SK-N-MC (cell line): Measurements from ENCODE around the gene RAB10.
"Not testable (repeated sequence)": the region's sequence is repeated elsewhere in the genome, so short reads cannot be mapped to it uniquely, and the experiment has no call there.

ENCODE experiments used
- DNase-seq: peaks from one replicate; pipeline ENCODE4 v3.0.0-alpha.2; 2011; ENCODE audit warnings: low read depth, low spot score
- H3K27ac ChIP-seq: fragments of 200-600 bp; sonication (generic); 2 replicates; pipeline ENCODE4 v1.5.1; 2016; ENCODE audit warnings: mixed run types
- H3K36me3 ChIP-seq: fragments of 200-600 bp; sonication (generic); 2 replicates; pipeline ENCODE4 v1.6.1; 2017; ENCODE audit warnings: antibody characterized with exemption, low read length, mixed read lengths; ENCODE audit not compliant: insufficient read depth
- H3K4me3 ChIP-seq: fragments of 200-600 bp; sonication (generic); 2 replicates; pipeline ENCODE4 v1.5.1; 2016
- H3K9ac ChIP-seq: fragments of 200-600 bp; sonication (generic); 2 replicates; pipeline ENCODE4 v1.8.0; 2017; ENCODE audit warnings: mixed run types, mixed read lengths; ENCODE audit not compliant: insufficient read length
- H3K9me3 ChIP-seq: fragments of 200-600 bp; sonication (generic); 2 replicates; pipeline ENCODE4 v1.6.1; 2017; ENCODE audit warnings: low read depth, mild to moderate bottlenecking, antibody characterized with exemption, low read length, moderate library complexity, mixed read lengths
- EZH2 ChIP-seq: fragments of 200-600 bp; sonication (generic); IDR thresholded peaks from one replicate; pipeline ENCODE4 v1.6.1; 2017; ENCODE audit warnings: antibody characterized with exemption
- FOXP2 ChIP-seq: optimal IDR thresholded peaks from 2 replicates; pipeline ENCODE3; 2011; ENCODE audit warnings: mild to moderate bottlenecking, moderate library complexity; ENCODE audit not compliant: insufficient read depth; ENCODE audit errors: extremely low read length, control extremely low read depth
- POLR2AphosphoS5 ChIP-seq: IDR thresholded peaks from 2 replicates; pipeline ENCODE4 v1.6.1; 2012; ENCODE audit warnings: mild to moderate bottlenecking, low read depth, low read length, borderline replicate concordance

The RAB10 gene

DNA sequence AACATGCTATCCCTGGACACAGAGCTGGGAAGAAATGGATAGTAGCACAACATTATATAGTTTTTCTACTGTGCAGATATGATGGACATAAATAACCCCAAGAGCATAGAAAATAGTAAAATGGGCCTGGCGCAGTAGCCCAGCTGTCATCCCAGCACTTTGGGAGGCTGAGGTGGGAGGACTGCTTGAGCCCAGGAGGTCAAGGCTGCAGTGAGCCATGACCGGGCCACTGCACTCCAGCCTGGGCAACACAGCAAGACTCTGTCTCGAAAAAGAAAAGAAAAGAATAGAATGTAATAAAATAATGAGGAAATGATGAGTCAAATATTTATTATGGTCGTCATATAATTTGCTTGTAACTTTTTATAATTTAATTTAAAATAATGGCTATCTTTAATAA lies 131.5 kb downstream of the RAB10 start:
- TF ChIP-seq FOXP2, result no peak
- TF ChIP-seq POLR2AphosphoS5, result no peak
- no peak for TF ChIP-seq EZH2
- no peak overlapping the region for H3K27ac ChIP-seq
- no peak overlapping the region for H3K9ac ChIP-seq
- no peak overlapping the region for H3K4me3 ChIP-seq
- no peaks in the 10 kb centered on the region for H3K9me3 ChIP-seq
- no peak for DNase-seq
- no peaks in the 10 kb centered on the region for H3K36me3 ChIP-seq

DNA sequence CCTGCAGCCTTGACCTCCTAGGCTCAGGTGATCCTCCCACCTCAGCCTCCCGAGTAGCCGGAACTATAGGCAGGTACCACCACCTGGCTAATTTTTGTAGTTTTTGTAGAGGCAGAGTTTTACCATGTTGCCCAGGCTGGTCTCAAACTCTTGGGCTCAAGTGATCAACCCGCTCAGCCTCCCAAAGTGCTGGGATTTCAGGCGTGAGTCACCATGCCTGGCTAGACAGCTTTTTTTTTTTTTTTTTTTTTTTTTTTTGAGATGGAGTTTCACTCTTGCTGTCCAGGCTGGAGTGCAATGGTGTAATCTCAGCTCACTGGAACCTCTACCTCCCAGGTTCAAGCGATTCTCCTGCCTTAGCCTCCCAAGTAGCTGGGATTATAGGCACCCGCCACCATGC lies 132.7 kb downstream of the RAB10 start:
- H3K27ac ChIP-seq, H3K36me3 ChIP-seq, H3K9ac ChIP-seq, H3K9me3 ChIP-seq, H3K4me3 ChIP-seq, DNase-seq: not testable (repeated sequence)

- Histone ChIP-seq H3K36me3 (no peaks in the 10 kb centered on the region), H3K27ac (no peak overlapping the region), H3K4me3 (no peak overlapping the region), H3K9me3 (no peaks in the 10 kb centered on the region), H3K9ac (no peak overlapping the region)
- no peak for DNase-seq
- TF ChIP-seq EZH2 (no peak), POLR2AphosphoS5 (no peak), FOXP2 (no peak)
Measured at GRCh38 chr2:26168785-26169184, 134.9 kb downstream of the RAB10 start.

DNA sequence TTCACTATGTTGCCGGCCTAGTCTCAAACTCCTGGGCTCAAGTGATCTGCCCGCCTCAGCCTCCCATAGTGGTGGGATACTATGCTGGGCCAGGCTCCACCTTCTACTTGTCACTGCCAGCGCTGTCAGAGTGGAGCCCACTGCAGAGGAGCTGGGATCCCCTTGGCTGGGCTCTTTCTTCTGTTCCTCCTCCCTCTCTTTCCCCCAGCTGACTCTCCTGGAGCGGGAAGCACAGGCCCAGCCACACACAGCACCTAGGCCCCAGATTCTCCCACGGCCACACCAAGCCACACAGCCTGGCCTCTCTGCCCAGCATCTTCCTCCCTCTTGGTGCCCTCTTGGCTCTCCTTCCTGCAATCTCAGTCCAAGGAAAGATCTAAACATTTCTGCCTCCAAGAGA lies 135.3 kb downstream of the RAB10 start:
- no peak for DNase-seq
- no peak overlapping the region for H3K4me3 ChIP-seq
- no peaks in the 10 kb centered on the region for H3K36me3 ChIP-seq
- no peaks in the 10 kb centered on the region for H3K9me3 ChIP-seq
- H3K27ac ChIP-seq, result no peak overlapping the region
- TF ChIP-seq EZH2 (no peak), FOXP2 (no peak), POLR2AphosphoS5 (no peak)
- H3K9ac ChIP-seq, result no peak overlapping the region

DNA sequence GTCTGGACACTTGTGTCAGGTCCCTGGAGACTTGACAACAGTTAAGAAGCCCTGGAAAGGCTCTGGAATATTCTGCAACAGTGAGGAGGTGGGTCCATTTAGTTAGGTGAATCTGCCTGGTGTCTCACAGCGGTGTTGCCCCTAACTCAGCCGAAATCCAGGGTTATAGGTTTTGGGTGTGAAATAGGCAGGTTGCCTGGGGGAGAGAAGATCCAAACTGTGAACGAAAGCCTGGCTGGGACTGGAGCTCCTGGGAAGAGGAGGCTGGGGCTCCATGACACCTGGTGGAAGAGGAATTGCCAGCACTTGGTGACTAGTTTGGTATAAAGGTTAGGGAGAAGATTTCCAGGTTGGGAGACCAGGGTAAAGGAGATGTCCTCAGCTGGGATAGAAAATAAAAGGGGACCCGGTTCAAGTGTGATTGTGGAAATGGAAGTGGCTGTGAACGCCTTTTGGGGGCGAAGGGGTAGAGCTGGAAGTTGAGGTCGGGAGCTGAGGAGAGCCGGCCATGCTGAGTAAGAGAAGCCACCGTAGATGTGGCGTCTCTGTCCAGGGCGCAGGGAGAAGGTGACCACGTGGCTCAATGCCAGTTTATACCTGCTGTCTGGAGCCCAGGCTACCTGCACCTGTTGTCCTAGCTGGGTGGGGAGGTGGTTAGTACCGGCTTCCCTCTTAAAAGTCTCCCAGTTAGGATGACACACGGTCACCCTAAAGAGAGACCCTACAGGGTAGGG lies 136.0 kb downstream of the RAB10 start:
- no peak for DNase-seq
- TF ChIP-seq FOXP2 (no peak), POLR2AphosphoS5 (no peak), EZH2 (no peak)
- Histone ChIP-seq H3K27ac (no peak overlapping the region), H3K36me3 (no peaks in the 10 kb centered on the region), H3K9ac (no peak overlapping the region), H3K4me3 (no peak overlapping the region), H3K9me3 (no peaks in the 10 kb centered on the region)

GRCh38 chr2:26170795-26171194 lies 136.9 kb downstream of the RAB10 start:
- no peak for DNase-seq
- TF ChIP-seq FOXP2 (no peak), POLR2AphosphoS5 (no peak), EZH2 (no peak)
- Histone ChIP-seq H3K27ac (no peak overlapping the region), H3K36me3 (no peaks in the 10 kb centered on the region), H3K4me3 (no peak overlapping the region), H3K9ac (no peak overlapping the region), H3K9me3 (no peaks in the 10 kb centered on the region)

DNA sequence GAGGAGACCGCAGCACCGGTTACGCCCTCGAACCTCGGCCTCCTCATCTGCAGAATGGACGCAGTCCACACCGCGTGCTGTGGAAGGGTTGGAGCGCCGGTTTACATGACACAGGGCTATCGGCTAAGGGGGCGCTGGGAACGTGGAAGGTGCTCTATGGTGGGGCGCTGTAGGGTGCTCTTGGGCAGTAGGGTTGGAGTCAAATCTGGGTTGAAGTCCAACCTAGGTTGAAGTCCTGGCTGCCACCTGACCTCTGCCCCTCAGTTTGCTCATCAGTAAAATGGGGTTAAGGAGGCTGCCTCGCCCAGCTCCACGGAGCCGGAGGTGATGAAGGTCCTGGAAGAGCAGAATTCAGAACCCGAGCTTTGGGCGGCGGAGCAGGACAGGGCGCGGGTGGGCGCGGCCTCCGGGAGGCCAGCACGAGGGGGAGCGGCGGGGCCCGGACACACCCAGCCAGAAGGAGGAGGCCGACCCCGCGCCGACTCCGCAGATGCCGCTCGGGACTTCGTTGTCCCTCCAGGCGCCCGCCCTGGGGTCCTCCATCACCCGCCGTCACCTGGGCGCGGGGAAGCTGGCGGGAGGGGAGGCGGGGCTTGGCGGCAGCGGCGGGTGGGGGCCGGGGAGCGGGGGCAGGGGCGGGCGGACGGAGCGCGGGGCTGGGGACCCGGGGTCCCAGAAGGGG lies 138.4 kb downstream of the RAB10 start:
- H3K4me3 ChIP-seq, result no peak overlapping the region
- H3K36me3 ChIP-seq, result peaks cover 3% of the 10 kb centered on the region; the same call in 1 of the 2 replicates
- H3K27ac ChIP-seq, result no peak overlapping the region
- no peak for DNase-seq
- TF ChIP-seq FOXP2 (no peak), EZH2 (no peak), POLR2AphosphoS5 (no peak)
- no peaks in the 10 kb centered on the region for H3K9me3 ChIP-seq
- no peak overlapping the region for H3K9ac ChIP-seq

GRCh38 chr2:26172871-26173775 lies 139.2 kb downstream of the RAB10 start, which contains the start of gene GAREM2:
Gene GAREM2 (plus strand): TSS chr2:26173088. CDS start chr2:26173221, 133 bp downstream.
- Histone ChIP-seq H3K9ac (peak within 1 kb of the TSS; percentile 82), H3K36me3 (peaks cover 5% of the 10 kb centered on the region; the same call in 1 of the 2 replicates), H3K4me3 (peak within 1 kb of the TSS; percentile 82), H3K9me3 (no peaks in the 10 kb centered on the region), H3K27ac (no peak within 1 kb of the TSS)
- TF ChIP-seq EZH2 (no peak), FOXP2 (no peak), POLR2AphosphoS5 (no peak)
- DNase-seq, result no peak
